Measurements from ENCODE around the gene NUP58.

The NUP58 gene

DNA sequence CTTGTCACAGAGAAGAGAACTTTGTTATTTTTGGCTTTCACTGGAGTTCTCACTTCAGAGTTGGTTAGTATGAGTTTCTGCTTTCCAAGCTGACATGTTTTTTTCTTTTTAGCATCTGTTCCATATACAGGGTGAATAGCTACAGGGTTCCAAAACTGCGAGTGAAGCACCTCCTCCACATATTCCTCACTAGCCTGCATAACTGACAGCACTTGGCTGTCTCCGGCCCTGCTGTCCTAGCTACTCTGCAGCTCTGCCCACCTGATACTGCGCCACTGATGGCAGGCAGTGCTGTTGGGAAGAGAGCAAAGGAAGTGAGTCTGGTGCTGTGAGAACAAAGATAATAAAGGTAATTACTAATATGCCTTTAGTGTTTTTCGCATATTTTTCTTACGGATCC, 77.1 kb downstream of the NUP58 start:
- DNase-seq = no peak

DNA sequence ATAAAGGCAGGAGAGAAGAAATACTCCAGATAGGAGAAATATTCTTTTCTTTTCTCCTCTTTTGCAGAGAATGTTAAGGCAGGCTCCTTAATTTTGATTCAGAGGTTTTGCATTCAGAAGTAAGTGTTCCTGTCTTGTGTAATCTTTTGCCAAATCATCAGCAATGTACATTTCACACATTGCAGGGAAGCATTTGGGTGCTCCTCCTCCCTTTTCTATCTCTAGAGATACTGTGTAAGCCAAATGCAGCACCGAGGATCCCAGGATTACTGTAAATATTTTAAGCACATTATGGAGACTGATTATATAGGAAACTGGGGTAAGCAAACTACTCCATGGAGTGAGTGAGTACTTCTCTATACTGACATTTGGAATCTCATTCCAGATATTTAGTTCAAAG, 77.6 kb downstream of the NUP58 start:
- no peak for DNase-seq

DNA sequence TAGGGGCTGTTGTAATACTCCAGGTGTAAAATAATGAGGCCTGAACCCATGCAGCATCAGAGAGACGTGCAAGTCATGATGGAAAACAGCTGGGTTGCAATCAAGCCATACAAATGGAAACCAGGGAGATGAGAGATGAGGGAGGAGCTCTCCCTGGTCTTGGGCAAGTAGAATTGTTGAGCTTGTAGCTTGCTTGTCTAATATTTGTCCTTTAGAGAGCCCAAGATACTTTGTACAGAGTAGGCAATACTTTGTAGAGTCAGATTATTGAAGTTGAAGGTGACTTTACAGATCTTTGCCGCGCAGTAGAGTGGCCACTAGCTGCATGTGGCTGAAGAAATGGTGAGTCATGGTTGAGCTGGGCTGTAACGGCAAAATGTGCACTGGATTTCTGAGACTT, 78.7 kb downstream of the NUP58 start:
- DNase-seq = no peak

DNA sequence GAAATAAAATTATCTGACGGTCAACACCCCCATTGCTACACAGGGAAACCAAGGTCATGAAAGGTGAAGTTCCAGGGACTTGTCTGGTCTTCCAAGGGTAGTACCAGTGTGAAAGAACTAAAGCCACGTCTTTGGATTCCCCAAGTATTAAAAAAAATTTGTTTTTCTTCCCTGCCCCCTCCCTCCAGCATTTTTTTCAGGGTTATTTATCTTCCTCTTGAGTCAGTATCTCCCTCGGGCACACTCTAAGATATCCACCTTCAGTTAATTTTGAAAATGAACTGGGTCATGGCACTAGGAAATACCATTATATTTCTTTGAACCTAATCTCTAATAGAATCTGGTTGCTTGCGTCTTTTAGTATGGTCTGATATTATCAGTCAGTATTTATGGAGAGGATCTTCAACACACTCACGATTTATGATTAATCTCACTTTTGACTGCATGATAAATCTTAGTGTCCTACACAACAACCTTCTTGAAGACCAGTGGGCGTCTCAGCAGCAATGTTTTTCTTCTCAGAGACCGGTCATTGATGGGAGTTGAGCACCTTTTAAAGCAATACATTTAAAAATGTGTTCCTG, 79.4 kb downstream of the NUP58 start:
- DNase-seq = no peak

DNA sequence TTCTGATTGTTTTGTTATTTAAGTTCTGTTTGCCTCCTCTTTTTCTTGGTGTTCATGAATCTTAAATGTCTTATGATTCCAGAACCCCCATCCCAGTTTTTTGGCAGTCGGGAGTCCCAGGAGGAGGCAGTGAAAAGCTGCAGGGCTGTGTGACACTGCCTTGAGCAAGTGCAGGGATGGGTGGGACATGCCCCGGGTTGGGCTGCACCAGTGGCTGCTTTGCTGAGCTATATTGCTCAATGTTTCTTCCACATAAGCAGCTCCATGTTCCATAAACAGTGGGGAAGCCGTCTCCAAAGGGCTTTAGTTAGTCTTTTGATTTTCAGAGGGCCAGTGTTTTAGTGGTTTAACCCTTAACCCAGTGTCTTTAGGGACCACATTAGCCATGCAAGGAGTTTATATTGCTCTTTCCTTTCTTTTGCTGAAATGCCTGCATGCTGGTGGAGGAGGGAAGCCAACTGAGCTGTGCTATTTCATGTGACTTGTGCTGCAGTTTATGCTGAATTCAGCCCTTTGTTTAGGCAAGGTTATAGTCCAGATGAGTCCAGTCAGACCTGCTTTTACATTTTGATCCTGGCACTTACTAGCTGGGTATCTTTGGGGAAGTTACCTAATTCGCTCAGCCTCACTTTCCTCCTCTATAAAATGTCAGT, 83.5 kb downstream of the NUP58 start:
- no peak for DNase-seq

DNA sequence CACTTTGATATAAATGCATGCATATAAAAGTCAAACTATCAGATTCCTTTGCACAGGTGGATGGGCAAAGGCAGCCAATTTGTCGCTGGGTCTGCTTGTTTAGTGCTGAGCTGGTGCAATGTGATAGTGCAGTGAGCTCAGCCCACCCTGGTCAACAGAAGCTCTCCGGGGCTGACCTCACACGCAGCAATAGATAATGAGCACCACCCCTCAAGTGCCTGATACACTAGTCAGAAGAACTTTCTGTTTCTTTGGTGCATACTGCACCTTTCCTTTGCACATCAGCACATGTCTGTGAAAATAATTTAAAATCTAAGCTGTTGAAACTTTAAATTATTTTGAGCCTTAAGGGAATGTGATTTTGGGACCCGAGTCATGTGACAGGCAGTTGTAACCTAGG, 90.5 kb downstream of the NUP58 start:
- DNase-seq = no peak

All from SHP77 (cell line).